Measurements from ENCODE around the gene GORASP2.

DNA sequence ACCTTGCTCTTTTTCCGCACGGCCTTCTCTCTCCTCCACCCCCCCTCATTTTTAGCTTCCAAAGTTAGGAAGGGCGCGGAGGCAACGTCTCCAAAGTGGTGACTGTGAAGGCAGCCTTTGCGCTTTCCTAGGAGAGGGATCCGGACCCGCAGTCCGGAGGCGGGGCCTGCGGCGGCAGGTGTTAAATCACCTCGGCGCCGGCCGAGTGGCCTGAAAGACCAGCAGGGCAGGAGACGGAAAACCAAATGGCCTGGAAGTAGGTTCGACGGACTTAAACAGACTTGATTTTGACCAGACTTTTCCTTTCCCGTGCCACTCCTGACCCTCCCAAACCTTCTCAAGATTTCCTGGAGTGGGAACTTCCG, 615 bp downstream of the GORASP2 start:
- TF ChIP-seq, protein P1, sequence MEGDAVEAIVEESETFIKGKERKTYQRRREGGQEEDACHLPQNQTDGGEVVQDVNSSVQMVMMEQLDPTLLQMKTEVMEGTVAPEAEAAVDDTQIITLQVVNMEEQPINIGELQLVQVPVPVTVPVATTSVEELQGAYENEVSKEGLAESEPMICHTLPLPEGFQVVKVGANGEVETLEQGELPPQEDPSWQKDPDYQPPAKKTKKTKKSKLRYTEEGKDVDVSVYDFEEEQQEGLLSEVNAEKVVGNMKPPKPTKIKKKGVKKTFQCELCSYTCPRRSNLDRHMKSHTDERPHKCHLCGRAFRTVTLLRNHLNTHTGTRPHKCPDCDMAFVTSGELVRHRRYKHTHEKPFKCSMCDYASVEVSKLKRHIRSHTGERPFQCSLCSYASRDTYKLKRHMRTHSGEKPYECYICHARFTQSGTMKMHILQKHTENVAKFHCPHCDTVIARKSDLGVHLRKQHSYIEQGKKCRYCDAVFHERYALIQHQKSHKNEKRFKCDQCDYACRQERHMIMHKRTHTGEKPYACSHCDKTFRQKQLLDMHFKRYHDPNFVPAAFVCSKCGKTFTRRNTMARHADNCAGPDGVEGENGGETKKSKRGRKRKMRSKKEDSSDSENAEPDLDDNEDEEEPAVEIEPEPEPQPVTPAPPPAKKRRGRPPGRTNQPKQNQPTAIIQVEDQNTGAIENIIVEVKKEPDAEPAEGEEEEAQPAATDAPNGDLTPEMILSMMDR (IDR thresholded peaks at IDR 0.05; ENCODE audit: low read depth, low read length, poor library complexity, severe bottlenecking): no peak
- TF ChIP-seq EZH2phosphoT487 (IDR thresholded peaks at IDR 0.05; ENCODE audit: borderline replicate concordance, low read length): no peak

All from DOHH2 (cell line).